Activated CD8-positive, alpha-beta memory T cell treated with anti-CD3 and anti-CD28 coated beads for 48 hours (primary cell): ENCODE results near the gene KISS1R.

Experiments
- DNase-seq, 3 experiments: peaks; one replicate each; pipeline ENCODE4 v3.0.0-alpha.2; 2020; ENCODE audit warnings: low read depth in 2 of 3, low spot score in 2 of 3

The KISS1R gene

GRCh38 chr19:966485-967088, 49.5 kb downstream of the KISS1R start:
- no peak for DNase-seq
